Measurements from ENCODE around the gene SLX9.
"Not testable (repeated sequence)": the region's sequence is repeated elsewhere in the genome, so short reads cannot be mapped to it uniquely, and the experiment has no call there.

The SLX9 gene

GRCh38 chr21:44907966-44908895 is 31.6 kb upstream of the SLX9 start:
- DNase-seq (ENCODE audit: insufficient read length, low spot score) (no peak), FAIRE-seq (no peak)
- no peak for TF ChIP-seq TAF1 (IDR thresholded peaks at IDR 0.05; ENCODE audit: low read depth, low read length)
- no peak for TF ChIP-seq POLR2AphosphoS5 (IDR thresholded peaks at IDR 0.05; ENCODE audit: low read depth, low read length)
- TF ChIP-seq SPI1 (IDR thresholded peaks at IDR 0.05; ENCODE audit: low read depth, low read length): peak; percentile 31; the same call in 1 of the 2 replicates
- no peak for TF ChIP-seq PAX5 (IDR thresholded peaks at IDR 0.05; ENCODE audit: insufficient read depth, low read length, severe bottlenecking)
- no peak for TF ChIP-seq POLR2A (IDR thresholded peaks at IDR 0.05; ENCODE audit: low read depth, low read length)
- no peak for TF ChIP-seq POU2F2 (IDR thresholded peaks at IDR 0.05; ENCODE audit: low read depth, low read length)

- DNase-seq (ENCODE audit: insufficient read length, low spot score) (no peak), FAIRE-seq (no peak)
- TF ChIP-seq PAX5 (IDR thresholded peaks at IDR 0.05; ENCODE audit: insufficient read depth, low read length, severe bottlenecking) (no peak), TAF1 (IDR thresholded peaks at IDR 0.05; ENCODE audit: low read depth, low read length) (no peak), POU2F2 (IDR thresholded peaks at IDR 0.05; ENCODE audit: low read depth, low read length) (no peak), POLR2AphosphoS5 (IDR thresholded peaks at IDR 0.05; ENCODE audit: low read depth, low read length) (no peak), SPI1 (IDR thresholded peaks at IDR 0.05; ENCODE audit: low read depth, low read length) (no peak)
Observed at GRCh38 chr21:44908908-44909307, 30.9 kb upstream of the SLX9 start.

GRCh38 chr21:44909719-44910118 is 30.1 kb upstream of the SLX9 start:
- no peak for FAIRE-seq
- DNase-seq (ENCODE audit: insufficient read length, low spot score): no peak
- TF ChIP-seq TAF1 (IDR thresholded peaks at IDR 0.05; ENCODE audit: low read depth, low read length) (no peak), SPI1 (IDR thresholded peaks at IDR 0.05; ENCODE audit: low read depth, low read length) (no peak), POU2F2 (IDR thresholded peaks at IDR 0.05; ENCODE audit: low read depth, low read length) (no peak), PAX5 (IDR thresholded peaks at IDR 0.05; ENCODE audit: insufficient read depth, low read length, severe bottlenecking) (no peak), POLR2A (IDR thresholded peaks at IDR 0.05; ENCODE audit: low read depth, low read length) (no peak)

GRCh38 chr21:44910229-44911067 is 29.4 kb upstream of the SLX9 start:
- DNase-seq (ENCODE audit: insufficient read length, low spot score) (no peak), FAIRE-seq (no peak)
- TF ChIP-seq POLR2AphosphoS5 (IDR thresholded peaks at IDR 0.05; ENCODE audit: low read depth, low read length) (no peak), POU2F2 (IDR thresholded peaks at IDR 0.05; ENCODE audit: low read depth, low read length) (no peak)

- TF ChIP-seq POU2F2 (IDR thresholded peaks at IDR 0.05; ENCODE audit: low read depth, low read length): no peak
- no peak for TF ChIP-seq PAX5 (IDR thresholded peaks at IDR 0.05; ENCODE audit: insufficient read depth, low read length, severe bottlenecking)
- no peak for TF ChIP-seq TAF1 (IDR thresholded peaks at IDR 0.05; ENCODE audit: low read depth, low read length)
- no peak for TF ChIP-seq POLR2AphosphoS5 (IDR thresholded peaks at IDR 0.05; ENCODE audit: low read depth, low read length)
- no peak for TF ChIP-seq POLR2A (IDR thresholded peaks at IDR 0.05; ENCODE audit: low read depth, low read length)
- TF ChIP-seq SPI1 (IDR thresholded peaks at IDR 0.05; ENCODE audit: low read depth, low read length): no peak
- FAIRE-seq: peak; percentile 91
Observed at GRCh38 chr21:44911068-44911383, 28.8 kb upstream of the SLX9 start.

GRCh38 chr21:44911384-44912157 is 28.3 kb upstream of the SLX9 start:
- TF ChIP-seq POU2F2 (IDR thresholded peaks at IDR 0.05; ENCODE audit: low read depth, low read length) (no peak), POLR2AphosphoS5 (IDR thresholded peaks at IDR 0.05; ENCODE audit: low read depth, low read length) (no peak), SPI1 (IDR thresholded peaks at IDR 0.05; ENCODE audit: low read depth, low read length) (no peak), TAF1 (IDR thresholded peaks at IDR 0.05; ENCODE audit: low read depth, low read length) (no peak), PAX5 (IDR thresholded peaks at IDR 0.05; ENCODE audit: insufficient read depth, low read length, severe bottlenecking) (no peak), POLR2A (IDR thresholded peaks at IDR 0.05; ENCODE audit: low read depth, low read length) (no peak)
- FAIRE-seq: peak; percentile 90
- DNase-seq (ENCODE audit: insufficient read length, low spot score): peak; percentile 79

More at GRCh38 chr21:44911068-44911383, 28.8 kb upstream of the SLX9 start:
- no peak for DNase-seq (ENCODE audit: insufficient read length, low spot score)

DNA sequence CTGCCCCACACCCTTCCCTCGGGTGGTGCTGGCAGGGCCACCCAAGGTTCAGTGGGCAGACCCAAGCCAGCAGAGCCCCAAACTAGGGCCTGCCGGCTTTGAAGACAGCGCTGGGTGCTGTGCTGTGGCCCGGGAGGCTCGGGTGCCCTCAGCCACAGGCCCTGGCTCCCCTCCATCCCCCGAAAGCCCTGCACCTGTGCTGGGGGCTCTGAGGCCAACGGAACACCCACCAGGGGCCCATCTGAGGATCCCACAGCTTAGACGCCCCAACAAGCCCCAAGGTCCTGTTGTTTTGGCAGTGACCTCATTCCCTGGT is 27.7 kb upstream of the SLX9 start:
- TF ChIP-seq POLR2A (IDR thresholded peaks at IDR 0.05; ENCODE audit: low read depth, low read length): no peak
- TF ChIP-seq TAF1 (IDR thresholded peaks at IDR 0.05; ENCODE audit: low read depth, low read length): no peak
- TF ChIP-seq POLR2AphosphoS5 (IDR thresholded peaks at IDR 0.05; ENCODE audit: low read depth, low read length): no peak
- DNase-seq (ENCODE audit: insufficient read length, low spot score) (no peak), FAIRE-seq (no peak)

GRCh38 chr21:44912506-44913412 is 27.1 kb upstream of the SLX9 start:
- DNase-seq (ENCODE audit: insufficient read length, low spot score); FAIRE-seq: not testable (repeated sequence)
